Muscle of leg (tissue), 11 donors: ENCODE data around the gene PSD2. TPM values are rescaled to one million over a fixed set of nuclear protein-coding genes. Genes with fewer than 3 reads are reported as not detected.

Source experiments
- DNase-seq: peaks from one replicate; pipeline ENCODE4 v3.0.0; 2013
- H3K27ac ChIP-seq: one replicate; pipeline ENCODE4 v1.5.1; 2013; ENCODE audit warnings: mild to moderate bottlenecking, low read length, control low read depth
- H3K27me3 ChIP-seq: one replicate; pipeline ENCODE4 v1.6.1; 2013; ENCODE audit warnings: low read length; ENCODE audit not compliant: control insufficient read depth, insufficient read depth
- H3K36me3 ChIP-seq: one replicate; pipeline ENCODE4 v1.6.1; 2013; ENCODE audit warnings: low read length; ENCODE audit not compliant: control insufficient read depth, insufficient read depth
- H3K4me1 ChIP-seq: one replicate; pipeline ENCODE4 v1.6.1; 2013; ENCODE audit warnings: low read length; ENCODE audit not compliant: control insufficient read depth, insufficient read depth
- H3K4me3 ChIP-seq: one replicate; pipeline ENCODE4 v1.5.1; 2013; ENCODE audit warnings: low read length, control low read depth
- H3K9me3 ChIP-seq: replicated peaks from 2 replicates; pipeline ENCODE4 v1.6.1; 2013; ENCODE audit warnings: low read depth, low read length; ENCODE audit not compliant: control insufficient read depth
- WGBS: methylation state at CpG from one replicate; pipeline ENCODE4 v1.1.5; 2013; ENCODE audit warnings: missing lambda C conversion rate; ENCODE audit not compliant: insufficient coverage; 5-methylcytosine and 5-hydroxymethylcytosine counted together
- polyA plus RNA-seq, 8 donors: library from polyadenylated mRNA; unstranded; fragments of 120-200 nt; gene quantifications; one replicate each; pipeline versions ENCODE4 v1.2.1 to v1.2.3, GENCODE V29; 2013; ENCODE audit warnings: inconsistent platforms in 1 of 8, low replicate concordance in 1 of 8; ENCODE audit not compliant: insufficient read length in 8 of 8, insufficient read depth in 1 of 8
- total RNA-seq: library from RNA; stranded (reverse); fragments of 120-200 nt; gene quantifications from one replicate; pipeline ENCODE4 v1.2.4, GENCODE V29; 2013

The PSD2 gene
- total and polyA plus RNA-seq, 9 donors = 0.18 to 0.47 (median 0.31) TPM

GRCh38 chr5:139837711-139838380, 42.2 kb downstream of the PSD2 start:
- H3K4me1 ChIP-seq = no peaks in the 10 kb centered on the region
- 70% methylated on average over 9 of the region's 10 CpGs for WGBS

GRCh38 chr5:139838381-139839197, 43.0 kb downstream of the PSD2 start:
- 75% methylated on average over 8 of the region's 12 CpGs for WGBS
- H3K36me3 ChIP-seq = no peaks in the 10 kb centered on the region
- no peaks in the 10 kb centered on the region for H3K4me1 ChIP-seq
- DNase-seq = no peak
- peaks cover 8% of the 10 kb centered on the region for H3K27me3 ChIP-seq
- no peaks in the 10 kb centered on the region for H3K9me3 ChIP-seq
- H3K4me3 ChIP-seq = no peak overlapping the region
- no peak overlapping the region for H3K27ac ChIP-seq

More at GRCh38 chr5:139837711-139838380, 42.2 kb downstream of the PSD2 start:
- Histone ChIP-seq H3K36me3 (no peaks in the 10 kb centered on the region), H3K9me3 (no peaks in the 10 kb centered on the region), H3K4me3 (no peak overlapping the region), H3K27me3 (peaks cover 9% of the 10 kb centered on the region), H3K27ac (no peak overlapping the region)
- no peak for DNase-seq

GRCh38 chr5:139839232-139839815, 43.7 kb downstream of the PSD2 start:
- 89% methylated on average over 12 of the region's 16 CpGs for WGBS
- Histone ChIP-seq H3K4me3 (no peak overlapping the region), H3K4me1 (no peaks in the 10 kb centered on the region), H3K27me3 (peaks cover 8% of the 10 kb centered on the region), H3K27ac (no peak overlapping the region), H3K9me3 (no peaks in the 10 kb centered on the region), H3K36me3 (no peaks in the 10 kb centered on the region)
- no peak for DNase-seq

- no peak for DNase-seq
- peaks cover 12% of the 10 kb centered on the region for H3K27me3 ChIP-seq
- WGBS = 83% methylated on average over 7 of the region's 8 CpGs
Observed at GRCh38 chr5:139839918-139840317, 44.3 kb downstream of the PSD2 start.

GRCh38 chr5:139841549-139841948, 45.9 kb downstream of the PSD2 start:
- WGBS = no CpG with 5 or more reads among the region's 4 CpGs

More at GRCh38 chr5:139839918-139840317, 44.3 kb downstream of the PSD2 start:
- H3K4me1 ChIP-seq = no peaks in the 10 kb centered on the region
- no peak overlapping the region for H3K27ac ChIP-seq
- H3K9me3 ChIP-seq = no peaks in the 10 kb centered on the region
- H3K36me3 ChIP-seq = no peaks in the 10 kb centered on the region
- H3K4me3 ChIP-seq = no peak overlapping the region

GRCh38 chr5:139842321-139842720, 46.7 kb downstream of the PSD2 start:
- no peak for DNase-seq
- Histone ChIP-seq H3K27ac (no peak overlapping the region), H3K4me3 (no peak overlapping the region), H3K4me1 (peaks cover 2% of the 10 kb centered on the region), H3K27me3 (peaks cover 31% of the 10 kb centered on the region), H3K36me3 (no peaks in the 10 kb centered on the region), H3K9me3 (no peaks in the 10 kb centered on the region)
- 83% methylated on average over 5 of the region's 7 CpGs for WGBS

More at GRCh38 chr5:139841549-139841948, 45.9 kb downstream of the PSD2 start:
- no peak overlapping the region for H3K4me3 ChIP-seq
- H3K36me3 ChIP-seq = no peaks in the 10 kb centered on the region
- no peak for DNase-seq
- peaks cover 24% of the 10 kb centered on the region for H3K27me3 ChIP-seq
- no peaks in the 10 kb centered on the region for H3K4me1 ChIP-seq
- H3K9me3 ChIP-seq = no peaks in the 10 kb centered on the region
- no peak overlapping the region for H3K27ac ChIP-seq

GRCh38 chr5:139843991-139844390, 48.4 kb downstream of the PSD2 start:
- WGBS = no CpG with 5 or more reads among the region's 5 CpGs
- peaks cover 35% of the 10 kb centered on the region for H3K27me3 ChIP-seq

GRCh38 chr5:139844472-139845145, 49.0 kb downstream of the PSD2 start:
- Histone ChIP-seq H3K27me3 (peaks cover 37% of the 10 kb centered on the region), H3K4me3 (no peak overlapping the region), H3K27ac (no peak overlapping the region), H3K9me3 (no peaks in the 10 kb centered on the region), H3K36me3 (no peaks in the 10 kb centered on the region), H3K4me1 (peaks cover 2% of the 10 kb centered on the region)
- WGBS = 47% methylated on average over 13 of the region's 18 CpGs
- peak; percentile 57 for DNase-seq

More at GRCh38 chr5:139843991-139844390, 48.4 kb downstream of the PSD2 start:
- DNase-seq = no peak
- Histone ChIP-seq H3K9me3 (no peaks in the 10 kb centered on the region), H3K27ac (no peak overlapping the region), H3K4me1 (peaks cover 2% of the 10 kb centered on the region), H3K4me3 (no peak overlapping the region), H3K36me3 (no peaks in the 10 kb centered on the region)

- Histone ChIP-seq H3K4me3 (no peak overlapping the region), H3K27ac (no peak overlapping the region), H3K9me3 (no peaks in the 10 kb centered on the region), H3K4me1 (peaks cover 4% of the 10 kb centered on the region), H3K27me3 (peaks cover 37% of the 10 kb centered on the region), H3K36me3 (no peaks in the 10 kb centered on the region)
- whole genome bisulfite sequencing = 59% methylated on average over 9 of the region's 18 CpGs
- DNase-seq = no peak
Observed at GRCh38 chr5:139845846-139846681, 50.5 kb downstream of the PSD2 start.
